H9 (cell line): ENCODE measurements around the gene TOB2. TPM values are rescaled to one million over a fixed set of nuclear protein-coding genes. Genes with fewer than 3 reads are reported as not detected.

ENCODE experiments used
- DNase-seq: peaks from one replicate; pipeline ENCODE4 v3.0.0-alpha.2; 2017
- H2AFZ ChIP-seq: one replicate; pipeline ENCODE4 v1.6.1; 2013; ENCODE audit warnings: mild to moderate bottlenecking, low read length, control low read depth, moderate library complexity
- H2AK5ac ChIP-seq: 2 replicates; pipeline ENCODE4 v1.6.1; 2013; ENCODE audit warnings: low read length, control low read depth, mixed read lengths; ENCODE audit not compliant: insufficient read length
- H2BK120ac ChIP-seq: one replicate; pipeline ENCODE4 v1.6.1; 2013; ENCODE audit warnings: low read depth, mild to moderate bottlenecking, low read length, control low read depth, inconsistent platforms; ENCODE audit not compliant: poor library complexity, severe bottlenecking
- H2BK12ac ChIP-seq: 2 replicates; pipeline ENCODE4 v1.6.1; 2013; ENCODE audit warnings: low read length, control low read depth, mixed read lengths, low read depth; ENCODE audit not compliant: insufficient read length
- H2BK15ac ChIP-seq: 2 replicates; pipeline ENCODE4 v1.6.1; 2013; ENCODE audit warnings: low read depth, low read length, control low read depth
- H2BK20ac ChIP-seq: one replicate; pipeline ENCODE4 v1.6.1; 2013; ENCODE audit warnings: low read depth, mild to moderate bottlenecking, low read length, control low read depth, inconsistent platforms; ENCODE audit not compliant: poor library complexity, severe bottlenecking
- H2BK5ac ChIP-seq: 2 replicates; pipeline ENCODE4 v1.6.1; 2013; ENCODE audit warnings: low read length, control low read depth, mixed read lengths; ENCODE audit not compliant: insufficient read length
- H3K14ac ChIP-seq: 2 replicates; pipeline ENCODE4 v1.6.1; 2013; ENCODE audit warnings: low read length, control low read depth; ENCODE audit not compliant: insufficient read depth
- H3K18ac ChIP-seq: 2 replicates; pipeline ENCODE4 v1.6.1; 2013; ENCODE audit warnings: low read depth, mild to moderate bottlenecking, mixed read lengths, low read length, control low read depth; ENCODE audit not compliant: insufficient read length
- H3K23ac ChIP-seq: 2 replicates; pipeline ENCODE4 v1.6.1; 2013; ENCODE audit warnings: low read length, control low read depth, mixed read lengths, low read depth; ENCODE audit not compliant: insufficient read length
- H3K23me2 ChIP-seq: 2 replicates; pipeline ENCODE4 v1.6.1; 2013; ENCODE audit warnings: low read depth, mild to moderate bottlenecking, mixed read lengths, low read length, control low read depth; ENCODE audit not compliant: insufficient read length, poor library complexity, severe bottlenecking
- H3K27ac ChIP-seq: 2 replicates; pipeline ENCODE4 v1.5.1; 2013; ENCODE audit warnings: low read length, control low read depth, mixed read lengths, low read depth; ENCODE audit not compliant: insufficient read length
- H3K27me3 ChIP-seq: 2 replicates; pipeline ENCODE4 v1.6.1; 2013; ENCODE audit warnings: low read length, control low read depth, inconsistent platforms; ENCODE audit not compliant: insufficient read depth
- H3K4ac ChIP-seq: 2 replicates; pipeline ENCODE4 v1.6.1; 2013; ENCODE audit warnings: low read depth, mild to moderate bottlenecking, control low read depth, inconsistent platforms, low read length, moderate library complexity
- H3K4me1 ChIP-seq: 2 replicates; pipeline ENCODE4 v1.6.1; 2013; ENCODE audit warnings: low read length, control low read depth, inconsistent platforms; ENCODE audit not compliant: insufficient read depth
- H3K4me2 ChIP-seq: 2 replicates; pipeline ENCODE4 v1.6.1; 2013; ENCODE audit warnings: low read length, control low read depth, mixed read lengths; ENCODE audit not compliant: insufficient read length, insufficient read depth
- H3K56ac ChIP-seq: 2 replicates; pipeline ENCODE4 v1.6.1; 2013; ENCODE audit warnings: low read depth, mild to moderate bottlenecking, mixed read lengths, low read length, control low read depth; ENCODE audit not compliant: insufficient read length
- H3K79me1 ChIP-seq: 2 replicates; pipeline ENCODE4 v1.6.1; 2013; ENCODE audit warnings: low read depth, mild to moderate bottlenecking, moderate library complexity, low read length, control low read depth, inconsistent platforms; ENCODE audit not compliant: insufficient read depth, poor library complexity, severe bottlenecking
- H3K79me2 ChIP-seq: 2 replicates; pipeline ENCODE4 v1.6.1; 2013; ENCODE audit warnings: low read length, control low read depth, inconsistent platforms; ENCODE audit not compliant: insufficient read depth
- H3K9ac ChIP-seq: 2 replicates; pipeline ENCODE4 v1.6.1; 2013; ENCODE audit warnings: low read length, control low read depth, mixed read lengths; ENCODE audit not compliant: insufficient read length; ENCODE audit errors: extremely low read depth
- H3K9me3 ChIP-seq: one replicate; pipeline ENCODE4 v1.6.1; 2013; ENCODE audit warnings: low read depth, low read length, inconsistent platforms; ENCODE audit not compliant: control insufficient read depth
- H3T11ph ChIP-seq: one replicate; pipeline ENCODE4 v1.6.1; 2013; ENCODE audit warnings: mild to moderate bottlenecking, low read length, control low read depth, inconsistent platforms
- H4K20me1 ChIP-seq: one replicate; pipeline ENCODE4 v1.6.1; 2013; ENCODE audit not compliant: control insufficient read depth, insufficient read length, insufficient read depth
- H4K5ac ChIP-seq: 2 replicates; pipeline ENCODE4 v1.6.1; 2013; ENCODE audit warnings: low read depth, mild to moderate bottlenecking, mixed read lengths, low read length, control low read depth; ENCODE audit not compliant: insufficient read length
- H4K8ac ChIP-seq: replicated peaks from 2 replicates; pipeline ENCODE4 v1.6.1; 2013; ENCODE audit warnings: low read length, control low read depth, mixed read lengths, low read depth; ENCODE audit not compliant: insufficient read length
- H4K91ac ChIP-seq: 2 replicates; pipeline ENCODE4 v1.6.1; 2013; ENCODE audit warnings: low read depth, mild to moderate bottlenecking, moderate library complexity, mixed read lengths, low read length, control low read depth; ENCODE audit not compliant: insufficient read length
- H3K27ac Mint-ChIP-seq, 3 experiments: 2 replicates in 2 of 3; 3 replicates in 1 of 3; pipeline ENCODE4 v1.8.0; 2020 to 2021; ENCODE audit warnings: mixed read lengths in 3 of 3, mild to moderate bottlenecking in 1 of 3, moderate library complexity in 1 of 3
- H3K27me3 Mint-ChIP-seq: 2 replicates; pipeline ENCODE4 v1.8.0; 2021; ENCODE audit warnings: low read depth, mild to moderate bottlenecking, moderate library complexity, mixed read lengths
- H3K36me3 Mint-ChIP-seq, 3 experiments: 2 replicates in 2 of 3; 3 replicates in 1 of 3; pipeline ENCODE4 v1.8.0; 2020 to 2021; ENCODE audit warnings: low read depth in 3 of 3, mixed read lengths in 3 of 3; ENCODE audit not compliant: insufficient read depth in 1 of 3
- H3K4me1 Mint-ChIP-seq, 2 experiments: 2 replicates each; pipeline ENCODE4 v1.8.0; 2020; ENCODE audit warnings: mixed read lengths in 2 of 2
- H3K4me3 Mint-ChIP-seq, 2 experiments: 2 replicates in 1 of 2; 3 replicates in 1 of 2; pipeline ENCODE4 v1.8.0; 2020 to 2021; ENCODE audit warnings: mild to moderate bottlenecking in 2 of 2, mixed read lengths in 2 of 2, moderate library complexity in 1 of 2
- H3K9me3 Mint-ChIP-seq, 2 experiments: 2 replicates in 1 of 2; 3 replicates in 1 of 2; pipeline ENCODE4 v1.8.0; 2020; ENCODE audit warnings: mild to moderate bottlenecking in 2 of 2, mixed read lengths in 2 of 2, moderate library complexity in 1 of 2
- WGBS: extraction: QIAGEN DNeasy Blood & Tissue Kit; methylation state at CpG from one replicate; pipeline ENCODE4 v1.1.7; 2013; ENCODE audit warnings: missing lambda C conversion rate, low lambda C conversion rate, mixed read lengths; ENCODE audit not compliant: insufficient read length; ENCODE audit errors: extremely low coverage; 5-methylcytosine and 5-hydroxymethylcytosine counted together
- total RNA-seq: library from RNA; stranded (reverse); gene quantifications from 2 replicates; pipeline ENCODE4 v1.2.1, GENCODE V29; 2021
- TF ChIP-seq, protein P1 (sequence below): fragments of 200-600 bp; sonication (generic); conservative IDR thresholded peaks from 3 replicates; pipeline ENCODE4 v1.8.0; 2021; ENCODE audit warnings: antibody characterized with exemption, mild to moderate bottlenecking

The TOB2 gene
- total RNA-seq, 1 experiment from 2014 or later, result 75.8 TPM

DNA sequence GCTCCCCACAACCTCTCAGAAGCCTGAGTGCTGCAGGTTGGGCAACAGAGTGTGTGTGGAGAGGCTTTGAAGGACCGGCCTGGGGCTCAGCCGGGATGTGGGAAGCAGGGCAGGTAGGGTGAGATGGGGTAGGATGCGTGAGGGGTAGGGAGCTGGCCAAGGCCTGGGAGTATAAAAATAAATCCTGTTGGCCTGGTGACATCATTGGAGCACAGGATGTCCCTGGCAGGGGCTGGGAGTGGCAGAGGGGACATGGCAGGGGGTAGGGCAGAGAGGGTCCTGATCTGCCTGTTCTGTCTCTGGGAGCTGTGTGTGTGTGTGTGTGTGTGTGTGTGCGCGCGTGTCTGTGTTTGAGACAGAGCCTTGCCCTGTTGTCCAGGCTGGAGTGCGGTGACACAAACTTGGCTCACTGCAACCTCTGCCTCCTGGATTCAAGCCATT lies 36.3 kb downstream of the TOB2 start:
- Mint-ChIP-seq H3K9me3 (no peaks in the 10 kb centered on the region), H3K27ac (no peak overlapping the region; a peak in 1 of 7 replicates), H3K4me3 (no peak overlapping the region; a peak in 1 of 5 replicates), H3K27me3 (no peaks in the 10 kb centered on the region; the same call in none of the 2 replicates), H3K4me1 (peaks cover 21 to 24% of the 10 kb centered on the region in 2 experiments), H3K36me3 (no peaks in the 10 kb centered on the region)
- DNase-seq, result no peak
- Histone ChIP-seq H4K8ac (no peak overlapping the region), H3K27me3 (no peaks in the 10 kb centered on the region), H3K9me3 (no peaks in the 10 kb centered on the region), H3K23me2 (peaks cover 6% of the 10 kb centered on the region), H3K79me1 (no peaks in the 10 kb centered on the region), H2BK15ac (no peak overlapping the region), H3K14ac (no peak overlapping the region), H2AK5ac (no peak overlapping the region), H3K27ac (no peak overlapping the region), H3K18ac (no peak overlapping the region), H4K20me1 (no peaks in the 10 kb centered on the region), H2BK120ac (no peak overlapping the region), H2BK20ac (no peak overlapping the region), H3K23ac (no peak overlapping the region), H3K4me2 (no peak overlapping the region), H2AFZ (no peak overlapping the region), H3K4ac (no peak overlapping the region), H3K79me2 (no peaks in the 10 kb centered on the region), H2BK5ac (no peak overlapping the region), H3K9ac (no peak overlapping the region), H3K4me1 (no peaks in the 10 kb centered on the region; the same call in 1 of the 2 replicates), H3T11ph (no peak overlapping the region), H4K5ac (no peak overlapping the region), H4K91ac (no peak overlapping the region), H2BK12ac (no peak overlapping the region), H3K56ac (no peak overlapping the region)
- TF ChIP-seq, protein P1, sequence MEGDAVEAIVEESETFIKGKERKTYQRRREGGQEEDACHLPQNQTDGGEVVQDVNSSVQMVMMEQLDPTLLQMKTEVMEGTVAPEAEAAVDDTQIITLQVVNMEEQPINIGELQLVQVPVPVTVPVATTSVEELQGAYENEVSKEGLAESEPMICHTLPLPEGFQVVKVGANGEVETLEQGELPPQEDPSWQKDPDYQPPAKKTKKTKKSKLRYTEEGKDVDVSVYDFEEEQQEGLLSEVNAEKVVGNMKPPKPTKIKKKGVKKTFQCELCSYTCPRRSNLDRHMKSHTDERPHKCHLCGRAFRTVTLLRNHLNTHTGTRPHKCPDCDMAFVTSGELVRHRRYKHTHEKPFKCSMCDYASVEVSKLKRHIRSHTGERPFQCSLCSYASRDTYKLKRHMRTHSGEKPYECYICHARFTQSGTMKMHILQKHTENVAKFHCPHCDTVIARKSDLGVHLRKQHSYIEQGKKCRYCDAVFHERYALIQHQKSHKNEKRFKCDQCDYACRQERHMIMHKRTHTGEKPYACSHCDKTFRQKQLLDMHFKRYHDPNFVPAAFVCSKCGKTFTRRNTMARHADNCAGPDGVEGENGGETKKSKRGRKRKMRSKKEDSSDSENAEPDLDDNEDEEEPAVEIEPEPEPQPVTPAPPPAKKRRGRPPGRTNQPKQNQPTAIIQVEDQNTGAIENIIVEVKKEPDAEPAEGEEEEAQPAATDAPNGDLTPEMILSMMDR, result no peak
- WGBS, result no CpG with 5 or more reads among the region's 7 CpGs
